Fibroblast of lung (primary cell): ENCODE measurements around the gene CHEK2.

ENCODE experiments used
- EZH2 ChIP-seq: IDR thresholded peaks from 2 replicates; pipeline ENCODE4 v1.5.1; 2012; ENCODE audit warnings: low read length, control low read depth, mild to moderate bottlenecking; ENCODE audit errors: missing control alignments
- TF ChIP-seq, protein P1 (sequence below), 2 donors: IDR thresholded peaks in 1 of 2; conservative IDR thresholded peaks in 1 of 2; 1 replicate in 1 of 2; 2 replicates in 1 of 2; pipeline ENCODE4 v1.5.1; 2011 to 2012; ENCODE audit warnings: low read length in 2 of 2, control low read depth in 1 of 2, inconsistent platforms in 1 of 2, low read depth in 1 of 2, mild to moderate bottlenecking in 1 of 2

DNA sequence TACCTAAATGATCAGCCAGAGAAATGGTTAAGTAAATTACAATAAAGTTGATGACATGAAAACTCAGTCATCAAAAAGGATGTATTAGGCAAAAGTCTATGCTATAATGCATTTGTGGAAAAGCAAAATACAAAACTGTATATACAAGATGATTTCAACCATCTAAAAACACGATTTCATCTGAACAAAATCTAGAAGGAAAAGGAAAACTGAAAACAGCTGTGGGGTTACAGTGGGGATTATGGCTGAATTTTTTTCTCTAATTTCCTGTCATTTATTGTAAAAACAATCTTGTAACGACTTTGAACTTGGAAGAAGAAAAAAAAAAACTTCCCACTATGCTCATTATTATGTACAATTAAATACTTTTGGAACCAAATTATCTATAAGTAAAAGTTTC, 30.3 kb downstream of the CHEK2 start:
- TF ChIP-seq, protein P1, sequence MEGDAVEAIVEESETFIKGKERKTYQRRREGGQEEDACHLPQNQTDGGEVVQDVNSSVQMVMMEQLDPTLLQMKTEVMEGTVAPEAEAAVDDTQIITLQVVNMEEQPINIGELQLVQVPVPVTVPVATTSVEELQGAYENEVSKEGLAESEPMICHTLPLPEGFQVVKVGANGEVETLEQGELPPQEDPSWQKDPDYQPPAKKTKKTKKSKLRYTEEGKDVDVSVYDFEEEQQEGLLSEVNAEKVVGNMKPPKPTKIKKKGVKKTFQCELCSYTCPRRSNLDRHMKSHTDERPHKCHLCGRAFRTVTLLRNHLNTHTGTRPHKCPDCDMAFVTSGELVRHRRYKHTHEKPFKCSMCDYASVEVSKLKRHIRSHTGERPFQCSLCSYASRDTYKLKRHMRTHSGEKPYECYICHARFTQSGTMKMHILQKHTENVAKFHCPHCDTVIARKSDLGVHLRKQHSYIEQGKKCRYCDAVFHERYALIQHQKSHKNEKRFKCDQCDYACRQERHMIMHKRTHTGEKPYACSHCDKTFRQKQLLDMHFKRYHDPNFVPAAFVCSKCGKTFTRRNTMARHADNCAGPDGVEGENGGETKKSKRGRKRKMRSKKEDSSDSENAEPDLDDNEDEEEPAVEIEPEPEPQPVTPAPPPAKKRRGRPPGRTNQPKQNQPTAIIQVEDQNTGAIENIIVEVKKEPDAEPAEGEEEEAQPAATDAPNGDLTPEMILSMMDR (conservative IDR thresholded peaks at IDR 0.05 in 1 of 2, IDR thresholded peaks at IDR 0.05 in 1 of 2; ENCODE audit: low read depth in 1 of 2, low read length in 2 of 2): no peak
- no peak for TF ChIP-seq EZH2
